HEK293T (cell line): ENCODE results near the gene ZNF385C.
A peak's percentile ranks its signal among the peaks of the same experiment; 100 is the strongest.

Experiments
- ELF4 ChIP-seq: fragments of 450-650 bp; IDR thresholded peaks from 2 replicates; pipeline ENCODE4 v1.6.1; 2017; ENCODE audit warnings: antibody characterized with exemption
- HDGF ChIP-seq: fragments of 450-650 bp; IDR thresholded peaks from 2 replicates; pipeline ENCODE4 v1.6.1; 2017; ENCODE audit warnings: antibody characterized with exemption, borderline replicate concordance
- ZNF384 ChIP-seq: fragments of 450-650 bp; IDR thresholded peaks from 2 replicates; pipeline ENCODE4 v1.6.1; 2016

- TF ChIP-seq ZNF384 (no peak), ELF4 (no peak), HDGF (0 out of 2 replicates have a peak, but pooled peaks have one; percentile 53)
Measured at GRCh38 chr17:42107597-42108576, 9.6 kb upstream of the ZNF385C start.
